Middle frontal gyrus (tissue), 1 donor: ENCODE data around the gene CALB2.
"Not testable (repeated sequence)": the region's sequence is repeated elsewhere in the genome, so short reads cannot be mapped to it uniquely, and the experiment has no call there.

ENCODE experiments used
- DNase-seq: peaks from one replicate; pipeline ENCODE4 v3.0.0-alpha.2; 2015; ENCODE audit warnings: low spot score; ENCODE audit errors: extremely low spot score

CALB2 gene

GRCh38 chr16:71358464-71358998 lies at the start of gene CALB2:
Gene CALB2, plus strand, starts transcription at chr16:71358723. Its CDS starts 70 bp downstream, at chr16:71358793.
- no peak for DNase-seq

GRCh38 chr16:71311553-71312158 lies 46.9 kb upstream of the CALB2 start:
- DNase-seq: no peak

- DNase-seq: not testable (repeated sequence)
Observed at GRCh38 chr16:71313591-71313990, 44.9 kb upstream of the CALB2 start.

GRCh38 chr16:71315269-71315668 lies 43.3 kb upstream of the CALB2 start:
- no peak for DNase-seq

GRCh38 chr16:71319999-71320398 lies 38.5 kb upstream of the CALB2 start:
- DNase-seq: no peak

- DNase-seq: no peak
Observed at GRCh38 chr16:71327720-71328119, 30.8 kb upstream of the CALB2 start.

- DNase-seq: no peak
Observed at GRCh38 chr16:71328151-71328550, 30.4 kb upstream of the CALB2 start.

- no peak for DNase-seq
Observed at GRCh38 chr16:71337631-71338030, 20.9 kb upstream of the CALB2 start.

GRCh38 chr16:71338193-71338592 lies 20.3 kb upstream of the CALB2 start:
- DNase-seq: no peak

- no peak for DNase-seq
Observed at GRCh38 chr16:71338632-71339031, 19.9 kb upstream of the CALB2 start.

GRCh38 chr16:71339236-71340171 lies 19.0 kb upstream of the CALB2 start:
- no peak for DNase-seq

- no peak for DNase-seq
Observed at GRCh38 chr16:71340406-71340805, 18.1 kb upstream of the CALB2 start.

- no peak for DNase-seq
Observed at GRCh38 chr16:71341881-71342280, 16.6 kb upstream of the CALB2 start.

GRCh38 chr16:71343078-71343477 lies 15.4 kb upstream of the CALB2 start:
- DNase-seq: no peak

- no peak for DNase-seq
Observed at GRCh38 chr16:71344315-71344905, 14.1 kb upstream of the CALB2 start.

- DNase-seq: no peak
Observed at GRCh38 chr16:71345031-71345430, 13.5 kb upstream of the CALB2 start.

GRCh38 chr16:71347146-71347545 lies 11.4 kb upstream of the CALB2 start:
- DNase-seq: no peak

- no peak for DNase-seq
Observed at GRCh38 chr16:71348262-71349085, 10.0 kb upstream of the CALB2 start.

- DNase-seq: no peak
Observed at GRCh38 chr16:71350821-71351557, 7.5 kb upstream of the CALB2 start.

- DNase-seq: no peak
Observed at GRCh38 chr16:71351558-71351901, 7.0 kb upstream of the CALB2 start.

- DNase-seq: no peak
Observed at GRCh38 chr16:71352466-71352865, 6.1 kb upstream of the CALB2 start.
